HG03159 (cell line): ENCODE results near the gene CASP3.

Source experiments
- ATAC-seq: cut with Tn5 transposase; IDR thresholded peaks from one replicate; pipeline ENCODE4 v1.9.1; 2021; ENCODE audit warnings: mild to moderate bottlenecking, moderate library complexity; ENCODE audit not compliant: unreplicated experiment

The CASP3 gene

GRCh38 chr4:184649026-184649970 is at the start of gene CASP3, which contains the start of gene PRIMPOL:
CASP3 (minus strand) TSS chr4:184649447; CDS start chr4:184638453, 10,994 bp downstream.
PRIMPOL (plus strand) TSS chr4:184649738; CDS start chr4:184657141, 7,403 bp downstream.
- peak; percentile 82 for ATAC-seq

GRCh38 chr4:184697956-184698355 is 48.7 kb upstream of the CASP3 start:
- ATAC-seq: no peak

- no peak for ATAC-seq
Observed at GRCh38 chr4:184695178-184695896, 46.1 kb upstream of the CASP3 start.

GRCh38 chr4:184694412-184694956 is 45.2 kb upstream of the CASP3 start:
- no peak for ATAC-seq

GRCh38 chr4:184693056-184693455 is 43.8 kb upstream of the CASP3 start:
- ATAC-seq: no peak

GRCh38 chr4:184689681-184690080 is 40.4 kb upstream of the CASP3 start:
- no peak for ATAC-seq

GRCh38 chr4:184688447-184688846 is 39.2 kb upstream of the CASP3 start:
- ATAC-seq: no peak

GRCh38 chr4:184688005-184688404 is 38.8 kb upstream of the CASP3 start:
- no peak for ATAC-seq

- no peak for ATAC-seq
Observed at GRCh38 chr4:184684491-184685189, 35.4 kb upstream of the CASP3 start.

- ATAC-seq: no peak
Observed at GRCh38 chr4:184681916-184682315, 32.7 kb upstream of the CASP3 start.

GRCh38 chr4:184680698-184681097 is 31.5 kb upstream of the CASP3 start:
- ATAC-seq: no peak

- no peak for ATAC-seq
Observed at GRCh38 chr4:184675821-184676492, 26.7 kb upstream of the CASP3 start.

GRCh38 chr4:184675018-184675417 is 25.8 kb upstream of the CASP3 start:
- ATAC-seq: no peak

- no peak for ATAC-seq
Observed at GRCh38 chr4:184674011-184674410, 24.8 kb upstream of the CASP3 start.

GRCh38 chr4:184672741-184673140 is 23.5 kb upstream of the CASP3 start:
- ATAC-seq: no peak

- ATAC-seq: no peak
Observed at GRCh38 chr4:184671101-184671500, 21.9 kb upstream of the CASP3 start.

GRCh38 chr4:184669251-184669650 is 20.0 kb upstream of the CASP3 start:
- no peak for ATAC-seq

GRCh38 chr4:184668511-184669114 is 19.4 kb upstream of the CASP3 start:
- ATAC-seq: no peak

GRCh38 chr4:184668096-184668495 is 18.8 kb upstream of the CASP3 start:
- ATAC-seq: no peak

GRCh38 chr4:184666670-184667069 is 17.4 kb upstream of the CASP3 start:
- ATAC-seq: no peak
